ENCODE data around the gene ZNF76. TPM values are rescaled to one million over a fixed set of nuclear protein-coding genes. Genes with fewer than 3 reads are reported as not detected.

ZNF76 gene
- total and polyA plus RNA-seq, 9 of the 15 experiments (the other 6 are each of a cell fraction or from before 2014, with no cell fraction given): 1.2 to 17.8 (median 10.7) TPM

DNA sequence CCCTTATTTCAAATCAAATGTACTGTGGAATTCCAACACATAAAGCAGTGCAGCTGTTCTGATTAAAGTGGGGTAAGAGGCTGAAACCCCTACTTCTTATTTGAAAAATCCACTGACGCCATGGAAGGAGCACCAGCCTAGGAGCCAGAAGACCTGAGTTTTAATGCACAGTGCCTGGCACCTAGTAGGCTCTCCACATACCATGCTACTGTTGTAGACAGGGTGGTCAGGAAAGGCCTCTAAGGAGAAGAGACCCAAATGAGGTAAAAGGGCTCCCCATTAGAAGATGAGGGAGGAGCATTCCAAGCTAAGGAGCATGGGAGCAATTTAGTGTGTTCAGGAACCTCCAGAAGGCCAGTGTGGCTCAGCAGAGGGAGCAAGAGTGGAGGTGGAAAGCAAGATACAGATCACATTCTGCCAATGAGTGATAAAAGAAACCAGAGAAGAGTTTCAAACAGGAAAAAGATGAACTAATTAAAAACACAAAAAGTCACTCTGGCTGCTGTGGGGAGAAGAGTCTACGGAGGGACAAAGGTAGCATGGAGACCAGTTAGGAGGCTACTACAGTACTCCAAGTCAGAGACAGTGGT is 11.8 kb upstream of the ZNF76 start (continued):
- TF ChIP-seq, protein P1, sequence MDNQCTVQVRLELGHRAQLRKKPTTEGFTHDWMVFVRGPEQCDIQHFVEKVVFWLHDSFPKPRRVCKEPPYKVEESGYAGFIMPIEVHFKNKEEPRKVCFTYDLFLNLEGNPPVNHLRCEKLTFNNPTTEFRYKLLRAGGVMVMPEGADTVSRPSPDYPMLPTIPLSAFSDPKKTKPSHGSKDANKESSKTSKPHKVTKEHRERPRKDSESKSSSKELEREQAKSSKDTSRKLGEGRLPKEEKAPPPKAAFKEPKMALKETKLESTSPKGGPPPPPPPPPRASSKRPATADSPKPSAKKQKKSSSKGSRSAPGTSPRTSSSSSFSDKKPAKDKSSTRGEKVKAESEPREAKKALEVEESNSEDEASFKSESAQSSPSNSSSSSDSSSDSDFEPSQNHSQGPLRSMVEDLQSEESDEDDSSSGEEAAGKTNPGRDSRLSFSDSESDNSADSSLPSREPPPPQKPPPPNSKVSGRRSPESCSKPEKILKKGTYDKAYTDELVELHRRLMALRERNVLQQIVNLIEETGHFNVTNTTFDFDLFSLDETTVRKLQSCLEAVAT (IDR thresholded peaks at IDR 0.05): no peak
- TF ChIP-seq HDAC1 (IDR thresholded peaks at IDR 0.05) (peak in 1 of 2 experiments; percentile 12; a peak in 1 of 4 replicates), FOS (IDR thresholded peaks at IDR 0.05; ENCODE audit: extremely low read depth, insufficient read length) (no peak), ARNT (IDR thresholded peaks at IDR 0.05) (no peak), ZNF354B (CRISPR knock-in tag; IDR thresholded peaks at IDR 0.05) (no peak)
- TF ChIP-seq, protein P2, sequence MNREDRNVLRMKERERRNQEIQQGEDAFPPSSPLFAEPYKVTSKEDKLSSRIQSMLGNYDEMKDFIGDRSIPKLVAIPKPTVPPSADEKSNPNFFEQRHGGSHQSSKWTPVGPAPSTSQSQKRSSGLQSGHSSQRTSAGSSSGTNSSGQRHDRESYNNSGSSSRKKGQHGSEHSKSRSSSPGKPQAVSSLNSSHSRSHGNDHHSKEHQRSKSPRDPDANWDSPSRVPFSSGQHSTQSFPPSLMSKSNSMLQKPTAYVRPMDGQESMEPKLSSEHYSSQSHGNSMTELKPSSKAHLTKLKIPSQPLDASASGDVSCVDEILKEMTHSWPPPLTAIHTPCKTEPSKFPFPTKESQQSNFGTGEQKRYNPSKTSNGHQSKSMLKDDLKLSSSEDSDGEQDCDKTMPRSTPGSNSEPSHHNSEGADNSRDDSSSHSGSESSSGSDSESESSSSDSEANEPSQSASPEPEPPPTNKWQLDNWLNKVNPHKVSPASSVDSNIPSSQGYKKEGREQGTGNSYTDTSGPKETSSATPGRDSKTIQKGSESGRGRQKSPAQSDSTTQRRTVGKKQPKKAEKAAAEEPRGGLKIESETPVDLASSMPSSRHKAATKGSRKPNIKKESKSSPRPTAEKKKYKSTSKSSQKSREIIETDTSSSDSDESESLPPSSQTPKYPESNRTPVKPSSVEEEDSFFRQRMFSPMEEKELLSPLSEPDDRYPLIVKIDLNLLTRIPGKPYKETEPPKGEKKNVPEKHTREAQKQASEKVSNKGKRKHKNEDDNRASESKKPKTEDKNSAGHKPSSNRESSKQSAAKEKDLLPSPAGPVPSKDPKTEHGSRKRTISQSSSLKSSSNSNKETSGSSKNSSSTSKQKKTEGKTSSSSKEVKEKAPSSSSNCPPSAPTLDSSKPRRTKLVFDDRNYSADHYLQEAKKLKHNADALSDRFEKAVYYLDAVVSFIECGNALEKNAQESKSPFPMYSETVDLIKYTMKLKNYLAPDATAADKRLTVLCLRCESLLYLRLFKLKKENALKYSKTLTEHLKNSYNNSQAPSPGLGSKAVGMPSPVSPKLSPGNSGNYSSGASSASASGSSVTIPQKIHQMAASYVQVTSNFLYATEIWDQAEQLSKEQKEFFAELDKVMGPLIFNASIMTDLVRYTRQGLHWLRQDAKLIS (CRISPR knock-in tag; IDR thresholded peaks at IDR 0.05): 0 out of 2 replicates have a peak, but pooled peaks have one; percentile 24
- TF ChIP-seq, protein P3, sequence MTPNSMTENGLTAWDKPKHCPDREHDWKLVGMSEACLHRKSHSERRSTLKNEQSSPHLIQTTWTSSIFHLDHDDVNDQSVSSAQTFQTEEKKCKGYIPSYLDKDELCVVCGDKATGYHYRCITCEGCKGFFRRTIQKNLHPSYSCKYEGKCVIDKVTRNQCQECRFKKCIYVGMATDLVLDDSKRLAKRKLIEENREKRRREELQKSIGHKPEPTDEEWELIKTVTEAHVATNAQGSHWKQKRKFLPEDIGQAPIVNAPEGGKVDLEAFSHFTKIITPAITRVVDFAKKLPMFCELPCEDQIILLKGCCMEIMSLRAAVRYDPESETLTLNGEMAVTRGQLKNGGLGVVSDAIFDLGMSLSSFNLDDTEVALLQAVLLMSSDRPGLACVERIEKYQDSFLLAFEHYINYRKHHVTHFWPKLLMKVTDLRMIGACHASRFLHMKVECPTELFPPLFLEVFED (CRISPR knock-in tag; conservative IDR thresholded peaks at IDR 0.05): 0 out of 2 replicates have a peak, but pooled peaks have one; percentile 33
- TF ChIP-seq, protein P4, sequence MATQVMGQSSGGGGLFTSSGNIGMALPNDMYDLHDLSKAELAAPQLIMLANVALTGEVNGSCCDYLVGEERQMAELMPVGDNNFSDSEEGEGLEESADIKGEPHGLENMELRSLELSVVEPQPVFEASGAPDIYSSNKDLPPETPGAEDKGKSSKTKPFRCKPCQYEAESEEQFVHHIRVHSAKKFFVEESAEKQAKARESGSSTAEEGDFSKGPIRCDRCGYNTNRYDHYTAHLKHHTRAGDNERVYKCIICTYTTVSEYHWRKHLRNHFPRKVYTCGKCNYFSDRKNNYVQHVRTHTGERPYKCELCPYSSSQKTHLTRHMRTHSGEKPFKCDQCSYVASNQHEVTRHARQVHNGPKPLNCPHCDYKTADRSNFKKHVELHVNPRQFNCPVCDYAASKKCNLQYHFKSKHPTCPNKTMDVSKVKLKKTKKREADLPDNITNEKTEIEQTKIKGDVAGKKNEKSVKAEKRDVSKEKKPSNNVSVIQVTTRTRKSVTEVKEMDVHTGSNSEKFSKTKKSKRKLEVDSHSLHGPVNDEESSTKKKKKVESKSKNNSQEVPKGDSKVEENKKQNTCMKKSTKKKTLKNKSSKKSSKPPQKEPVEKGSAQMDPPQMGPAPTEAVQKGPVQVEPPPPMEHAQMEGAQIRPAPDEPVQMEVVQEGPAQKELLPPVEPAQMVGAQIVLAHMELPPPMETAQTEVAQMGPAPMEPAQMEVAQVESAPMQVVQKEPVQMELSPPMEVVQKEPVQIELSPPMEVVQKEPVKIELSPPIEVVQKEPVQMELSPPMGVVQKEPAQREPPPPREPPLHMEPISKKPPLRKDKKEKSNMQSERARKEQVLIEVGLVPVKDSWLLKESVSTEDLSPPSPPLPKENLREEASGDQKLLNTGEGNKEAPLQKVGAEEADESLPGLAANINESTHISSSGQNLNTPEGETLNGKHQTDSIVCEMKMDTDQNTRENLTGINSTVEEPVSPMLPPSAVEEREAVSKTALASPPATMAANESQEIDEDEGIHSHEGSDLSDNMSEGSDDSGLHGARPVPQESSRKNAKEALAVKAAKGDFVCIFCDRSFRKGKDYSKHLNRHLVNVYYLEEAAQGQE (IDR thresholded peaks at IDR 0.05; ENCODE audit: borderline replicate concordance): 0 out of 2 replicates have a peak, but pooled peaks have one; percentile 7
- TF ChIP-seq, protein P4 (CRISPR knock-in tag; IDR thresholded peaks at IDR 0.05; ENCODE audit: low read depth): no peak

All from K562 (cell line).